Raji (cell line): Measurements from ENCODE around the gene LRMDA.

Experiments
- POLR2A ChIP-seq: IDR thresholded peaks from 2 replicates; pipeline ENCODE4 v1.6.1; 2011; ENCODE audit warnings: low read depth, low read length, control low read depth; ENCODE audit not compliant: insufficient read depth

LRMDA gene

GRCh38 chr10:76230921-76231285 is 799.5 kb downstream of the LRMDA start:
- no peak for TF ChIP-seq POLR2A

GRCh38 chr10:76231286-76231934 is 800.0 kb downstream of the LRMDA start:
- no peak for TF ChIP-seq POLR2A

GRCh38 chr10:76234499-76235226 is 803.2 kb downstream of the LRMDA start:
- TF ChIP-seq POLR2A = no peak

- TF ChIP-seq POLR2A = no peak
Measured at GRCh38 chr10:76236356-76236755, 804.9 kb downstream of the LRMDA start.

GRCh38 chr10:76242956-76243355 is 811.5 kb downstream of the LRMDA start:
- TF ChIP-seq POLR2A = no peak

GRCh38 chr10:76244061-76244686 is 812.8 kb downstream of the LRMDA start:
- no peak for TF ChIP-seq POLR2A

GRCh38 chr10:76245951-76246495 is 814.6 kb downstream of the LRMDA start:
- no peak for TF ChIP-seq POLR2A

- no peak for TF ChIP-seq POLR2A
Measured at GRCh38 chr10:76248649-76249200, 817.3 kb downstream of the LRMDA start.

- TF ChIP-seq POLR2A = no peak
Measured at GRCh38 chr10:76251841-76252671, 820.6 kb downstream of the LRMDA start.

GRCh38 chr10:76252733-76253132 is 821.3 kb downstream of the LRMDA start:
- TF ChIP-seq POLR2A = no peak

- no peak for TF ChIP-seq POLR2A
Measured at GRCh38 chr10:76255241-76255640, 823.8 kb downstream of the LRMDA start.

GRCh38 chr10:76257816-76258215 is 826.4 kb downstream of the LRMDA start:
- TF ChIP-seq POLR2A = no peak

GRCh38 chr10:76265441-76266113 is 834.2 kb downstream of the LRMDA start:
- TF ChIP-seq POLR2A = no peak

- TF ChIP-seq POLR2A = no peak
Measured at GRCh38 chr10:76268530-76268929, 837.1 kb downstream of the LRMDA start.

GRCh38 chr10:76268954-76269353 is 837.5 kb downstream of the LRMDA start:
- TF ChIP-seq POLR2A = no peak

- no peak for TF ChIP-seq POLR2A
Measured at GRCh38 chr10:76270464-76270863, 839.0 kb downstream of the LRMDA start.
